ENCODE data around the gene HHATL.

The HHATL gene

DNA sequence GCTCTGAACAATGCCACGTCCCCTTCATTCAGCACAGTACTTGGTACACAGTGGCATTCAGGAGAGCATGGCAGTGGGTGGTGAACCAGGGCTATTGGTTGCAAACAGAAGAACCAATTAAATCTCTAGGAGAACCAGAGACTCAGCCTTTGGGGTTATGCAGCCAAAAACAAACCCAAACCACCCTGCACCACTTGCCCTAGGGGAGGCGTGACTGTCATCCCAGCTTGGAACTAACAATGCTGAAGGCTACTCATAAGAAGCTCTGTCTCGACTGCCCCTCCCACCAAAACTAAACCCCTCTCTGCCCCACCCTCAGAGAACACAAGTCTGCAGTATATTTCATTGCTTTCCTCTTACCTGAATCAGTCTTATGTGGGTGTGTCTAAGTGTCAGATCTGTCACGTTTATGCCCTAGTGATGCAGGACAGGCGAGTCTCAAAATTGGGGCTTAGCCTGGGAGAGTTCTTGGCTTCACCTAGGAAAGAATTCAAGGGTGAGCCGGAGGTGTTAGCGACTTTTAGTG is 32.5 kb downstream of the HHATL start:
- H3K9me2 ChIP-seq (replicated peaks; ENCODE audit: insufficient read depth, low read length), result no peaks in the 10 kb centered on the region
- no peak overlapping the region for H3K4me2 ChIP-seq (ENCODE audit: low read depth, low read length)
- H4K20me1 ChIP-seq (ENCODE audit: insufficient read depth, low read length), result no peaks in the 10 kb centered on the region
- no peaks in the 10 kb centered on the region for H3K79me2 ChIP-seq (ENCODE audit: low read length)
- no peaks in the 10 kb centered on the region for H3K27me3 ChIP-seq (replicated peaks; ENCODE audit: insufficient read depth, low read length)
- H3K9me3 ChIP-seq (replicated peaks; ENCODE audit: insufficient read depth, low read length), result no peaks in the 10 kb centered on the region
- H3K9ac ChIP-seq (ENCODE audit: low read length), result no peak overlapping the region
- H3F3A ChIP-seq (ENCODE audit: insufficient read depth, low read length), result no peaks in the 10 kb centered on the region
- no peak for DNase-seq
- H3K36me3 ChIP-seq (replicated peaks; ENCODE audit: insufficient read depth, low read length), result no peaks in the 10 kb centered on the region
- no peak overlapping the region for H2AFZ ChIP-seq (ENCODE audit: low read length)
- H3K4me3 ChIP-seq (ENCODE audit: low read length), result no peak overlapping the region
- H3K27ac ChIP-seq (ENCODE audit: low read length), result no peak overlapping the region
- no peak for TF ChIP-seq CTCF (IDR thresholded peaks at IDR 0.05; ENCODE audit: low read length)
- TF ChIP-seq EZH2phosphoT487 (IDR thresholded peaks at IDR 0.05; ENCODE audit: low read length), result no peak
- no peak for TF ChIP-seq EZH2 (optimal IDR thresholded peaks at IDR 0.05; ENCODE audit: low read depth, low read length)
- H3K4me1 ChIP-seq (ENCODE audit: low read length), result no peaks in the 10 kb centered on the region

GRCh38 chr3:42668793-42669217 is 33.8 kb downstream of the HHATL start:
- no peaks in the 10 kb centered on the region for H3F3A ChIP-seq (ENCODE audit: insufficient read depth, low read length)
- H3K27me3 ChIP-seq (replicated peaks; ENCODE audit: insufficient read depth, low read length), result no peaks in the 10 kb centered on the region
- no peak for DNase-seq
- H4K20me1 ChIP-seq (ENCODE audit: insufficient read depth, low read length), result no peaks in the 10 kb centered on the region
- no peak overlapping the region for H3K4me3 ChIP-seq (ENCODE audit: low read length)
- no peaks in the 10 kb centered on the region for H3K9me3 ChIP-seq (replicated peaks; ENCODE audit: insufficient read depth, low read length)
- TF ChIP-seq CTCF (IDR thresholded peaks at IDR 0.05; ENCODE audit: low read length) (no peak), EZH2 (optimal IDR thresholded peaks at IDR 0.05; ENCODE audit: low read depth, low read length) (no peak), EZH2phosphoT487 (IDR thresholded peaks at IDR 0.05; ENCODE audit: low read length) (no peak)
- no peak overlapping the region for H3K9ac ChIP-seq (ENCODE audit: low read length)
- H3K9me2 ChIP-seq (replicated peaks; ENCODE audit: insufficient read depth, low read length), result no peaks in the 10 kb centered on the region
- H3K36me3 ChIP-seq (replicated peaks; ENCODE audit: insufficient read depth, low read length), result no peaks in the 10 kb centered on the region
- H3K79me2 ChIP-seq (ENCODE audit: low read length), result no peaks in the 10 kb centered on the region
- H3K4me2 ChIP-seq (ENCODE audit: low read depth, low read length), result no peak overlapping the region
- H2AFZ ChIP-seq (ENCODE audit: low read length), result no peak overlapping the region
- H3K4me1 ChIP-seq (ENCODE audit: low read length), result no peaks in the 10 kb centered on the region
- no peak overlapping the region for H3K27ac ChIP-seq (ENCODE audit: low read length)

- DNase-seq, result no peak
- TF ChIP-seq EZH2phosphoT487 (IDR thresholded peaks at IDR 0.05; ENCODE audit: low read length) (no peak), CTCF (IDR thresholded peaks at IDR 0.05; ENCODE audit: low read length) (no peak), EZH2 (optimal IDR thresholded peaks at IDR 0.05; ENCODE audit: low read depth, low read length) (no peak)
- Histone ChIP-seq H3K4me3 (ENCODE audit: low read length) (no peak overlapping the region), H3K79me2 (ENCODE audit: low read length) (no peaks in the 10 kb centered on the region), H3K4me2 (ENCODE audit: low read depth, low read length) (no peak overlapping the region), H3K27me3 (replicated peaks; ENCODE audit: insufficient read depth, low read length) (no peaks in the 10 kb centered on the region), H2AFZ (ENCODE audit: low read length) (no peak overlapping the region), H3K27ac (ENCODE audit: low read length) (no peak overlapping the region), H3K4me1 (ENCODE audit: low read length) (no peaks in the 10 kb centered on the region), H3K36me3 (replicated peaks; ENCODE audit: insufficient read depth, low read length) (no peaks in the 10 kb centered on the region), H3F3A (ENCODE audit: insufficient read depth, low read length) (no peaks in the 10 kb centered on the region), H3K9me2 (replicated peaks; ENCODE audit: insufficient read depth, low read length) (no peaks in the 10 kb centered on the region), H3K9ac (ENCODE audit: low read length) (no peak overlapping the region), H4K20me1 (ENCODE audit: insufficient read depth, low read length) (no peaks in the 10 kb centered on the region), H3K9me3 (replicated peaks; ENCODE audit: insufficient read depth, low read length) (no peaks in the 10 kb centered on the region)
Measured at GRCh38 chr3:42668413-42668760, 34.2 kb downstream of the HHATL start.
